NCI-H345 (cell line): ENCODE data around the gene GLI3.

Experiments
- DNase-seq: peaks from one replicate; lab custom pipeline; 2025; lab: John Stamatoyannopoulos, UW

The GLI3 gene

GRCh38 chr7:42175834-42176723 is 60.9 kb downstream of the GLI3 start:
- DNase-seq: no peak

DNA sequence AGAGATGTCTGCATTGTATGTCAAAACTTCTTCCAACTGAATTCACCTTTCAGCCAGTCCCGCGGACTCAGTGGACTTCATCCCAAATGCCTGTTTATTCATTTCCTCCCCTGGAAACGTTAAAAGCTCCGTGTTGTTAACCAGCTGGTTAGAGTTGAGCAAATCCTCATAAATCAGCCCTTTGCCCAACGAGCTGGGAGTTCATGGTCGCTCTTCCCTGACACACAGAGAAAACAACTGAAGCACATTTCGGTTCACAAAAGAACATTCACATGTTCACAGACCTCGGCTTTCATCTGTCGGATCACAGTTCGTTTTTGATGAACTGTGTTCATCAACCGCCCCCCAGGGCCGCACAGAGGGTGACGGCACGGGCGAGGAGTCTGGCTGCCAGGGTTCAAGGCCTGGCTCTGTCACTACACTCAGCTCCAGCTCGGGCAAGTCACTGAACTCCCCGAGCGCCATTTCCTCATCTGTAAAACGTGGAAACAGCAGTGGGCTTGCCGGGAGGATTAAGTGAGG is 62.6 kb downstream of the GLI3 start:
- no peak for DNase-seq

DNA sequence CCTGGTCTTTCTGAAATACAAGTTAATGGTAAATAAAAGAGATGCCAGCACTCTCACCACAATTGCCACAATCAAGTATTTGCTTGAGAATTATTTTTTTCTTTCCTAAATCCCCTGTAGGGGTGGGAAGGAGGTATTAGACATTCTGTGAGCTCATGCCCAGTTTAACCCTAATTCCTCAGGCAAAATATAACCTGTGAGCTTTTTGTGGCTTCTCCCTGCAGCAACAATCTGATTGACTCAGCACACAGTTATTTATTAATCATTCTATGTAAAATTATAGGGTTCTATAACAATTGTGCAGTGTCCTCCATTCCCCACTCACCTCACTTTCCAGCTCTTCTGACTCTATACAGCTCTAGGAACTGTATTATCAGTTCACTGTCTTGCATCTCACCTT is 66.3 kb downstream of the GLI3 start:
- no peak for DNase-seq

DNA sequence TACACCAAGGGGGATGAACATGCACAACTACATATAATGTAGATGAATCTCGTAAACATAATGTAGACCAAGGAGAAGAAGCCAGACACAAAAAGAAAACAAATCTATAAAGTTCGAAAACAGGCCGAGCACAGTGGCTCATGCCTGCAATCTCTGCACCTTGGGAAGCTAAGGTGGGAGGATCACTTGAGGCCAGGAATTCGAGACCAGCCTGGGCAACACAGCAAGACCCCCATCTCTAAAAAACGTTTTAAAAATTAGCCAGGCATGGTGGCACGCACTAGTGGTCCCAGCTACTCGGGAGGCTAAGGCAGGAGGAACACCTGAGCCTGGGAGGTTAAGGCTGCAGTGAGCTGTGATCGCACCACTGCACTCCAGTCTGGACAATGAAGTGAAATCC is 68.5 kb downstream of the GLI3 start:
- DNase-seq: no peak

DNA sequence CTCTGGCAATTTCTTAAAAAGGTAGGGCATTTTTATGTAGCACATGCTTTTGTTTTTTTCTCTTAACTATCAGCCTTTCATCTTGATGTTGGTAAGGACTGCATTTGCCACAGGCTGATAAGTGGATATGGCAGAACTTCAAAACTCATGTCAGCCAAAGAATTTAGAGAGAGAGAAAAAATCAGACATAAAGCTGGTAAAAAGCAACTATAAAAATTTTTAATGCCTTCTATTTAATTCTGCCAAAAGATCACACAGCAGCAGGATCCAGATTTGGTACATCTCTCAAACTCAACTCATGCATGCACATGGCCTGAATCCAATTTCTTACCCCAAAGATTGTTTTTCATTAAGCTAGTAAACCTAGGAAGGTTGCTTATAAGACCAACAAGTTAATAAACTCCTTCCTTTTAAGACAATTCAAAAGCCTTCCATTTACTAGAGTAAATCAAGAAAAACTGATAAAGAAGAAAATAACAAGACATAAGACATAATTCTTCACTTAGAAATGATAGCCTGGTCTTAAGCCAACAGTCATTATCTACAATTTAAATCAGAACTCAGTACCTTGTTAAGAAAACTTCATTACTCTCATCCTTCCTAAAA is 69.3 kb downstream of the GLI3 start:
- no peak for DNase-seq

- no peak for DNase-seq
Measured at GRCh38 chr7:42167206-42167605, 69.8 kb downstream of the GLI3 start.

GRCh38 chr7:42164881-42165428 is 72.1 kb downstream of the GLI3 start:
- DNase-seq: no peak

- DNase-seq: no peak
Measured at GRCh38 chr7:42162560-42163325, 74.3 kb downstream of the GLI3 start.

- no peak for DNase-seq
Measured at GRCh38 chr7:42161719-42162118, 75.3 kb downstream of the GLI3 start.

GRCh38 chr7:42161110-42161509 is 75.9 kb downstream of the GLI3 start:
- DNase-seq: no peak

- no peak for DNase-seq
Measured at GRCh38 chr7:42159130-42159529, 77.9 kb downstream of the GLI3 start.

DNA sequence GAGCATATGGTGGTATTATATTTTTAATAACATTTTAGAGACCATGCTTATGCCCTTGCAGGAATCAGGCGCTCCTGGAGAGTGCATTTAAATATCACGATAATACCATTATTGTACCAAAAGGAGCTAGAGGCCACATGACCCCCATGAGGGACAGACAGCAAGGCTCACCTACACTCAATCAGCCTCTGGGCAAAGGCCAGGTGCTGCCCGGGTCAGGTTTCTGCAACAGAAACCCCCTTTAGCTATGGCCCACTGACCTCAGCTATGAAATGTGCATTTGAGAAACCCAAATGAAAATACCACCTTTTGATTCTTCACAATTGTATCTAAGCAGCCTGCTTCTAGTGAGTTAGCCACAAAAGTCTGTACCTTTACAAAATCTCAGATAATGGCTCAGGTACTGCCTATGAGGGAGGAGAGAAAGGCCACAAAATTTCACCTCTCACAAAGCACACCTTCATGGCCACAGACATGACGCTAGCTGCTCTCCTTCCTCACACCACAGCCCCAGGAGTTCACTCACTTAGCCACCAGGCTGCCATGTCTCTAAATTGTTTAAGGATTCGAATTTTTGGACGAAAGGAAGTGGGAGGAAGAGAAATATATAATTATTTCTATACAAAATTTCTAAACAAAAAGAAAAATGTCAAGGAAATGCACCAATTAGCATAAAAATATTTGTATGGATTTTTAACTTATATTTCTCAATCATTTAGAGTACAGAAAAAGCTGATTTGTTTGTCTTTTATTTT is 79.9 kb downstream of the GLI3 start:
- no peak for DNase-seq

- DNase-seq: no peak
Measured at GRCh38 chr7:42156291-42156865, 80.6 kb downstream of the GLI3 start.

DNA sequence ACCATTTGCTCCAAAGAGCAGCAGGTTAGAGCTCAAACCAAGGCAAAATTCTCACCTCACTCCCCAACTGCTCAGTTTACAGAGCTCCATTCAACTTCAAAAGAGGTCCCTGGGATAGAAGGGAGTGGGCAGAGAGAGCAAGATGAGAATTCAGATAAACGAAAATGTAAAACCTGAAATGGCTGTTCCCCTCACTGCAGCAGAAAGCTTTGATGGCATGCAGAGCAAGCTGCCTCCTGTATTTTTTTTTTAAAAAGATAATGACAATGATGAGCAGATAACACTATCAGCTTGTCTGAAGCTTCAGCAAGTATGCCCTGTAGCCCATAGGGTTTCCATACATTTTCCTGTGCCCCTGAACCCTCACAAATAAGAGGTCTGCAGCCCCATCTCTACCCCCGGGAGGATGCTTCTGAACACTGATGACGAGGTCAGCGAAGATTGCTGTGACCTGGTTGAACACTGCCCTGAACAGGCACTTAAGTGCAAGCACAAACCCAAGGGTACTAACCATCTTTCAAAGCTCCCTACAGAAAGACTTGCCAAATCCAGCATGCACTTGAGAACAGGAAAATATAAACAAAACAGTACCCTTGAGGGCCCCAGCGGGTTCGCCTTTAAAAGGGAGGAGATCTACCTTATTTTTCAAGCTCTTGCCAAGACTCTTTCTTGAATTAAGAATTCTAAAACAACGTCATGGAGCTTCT is 81.3 kb downstream of the GLI3 start:
- no peak for DNase-seq

GRCh38 chr7:42154173-42154572 is 82.8 kb downstream of the GLI3 start:
- no peak for DNase-seq

DNA sequence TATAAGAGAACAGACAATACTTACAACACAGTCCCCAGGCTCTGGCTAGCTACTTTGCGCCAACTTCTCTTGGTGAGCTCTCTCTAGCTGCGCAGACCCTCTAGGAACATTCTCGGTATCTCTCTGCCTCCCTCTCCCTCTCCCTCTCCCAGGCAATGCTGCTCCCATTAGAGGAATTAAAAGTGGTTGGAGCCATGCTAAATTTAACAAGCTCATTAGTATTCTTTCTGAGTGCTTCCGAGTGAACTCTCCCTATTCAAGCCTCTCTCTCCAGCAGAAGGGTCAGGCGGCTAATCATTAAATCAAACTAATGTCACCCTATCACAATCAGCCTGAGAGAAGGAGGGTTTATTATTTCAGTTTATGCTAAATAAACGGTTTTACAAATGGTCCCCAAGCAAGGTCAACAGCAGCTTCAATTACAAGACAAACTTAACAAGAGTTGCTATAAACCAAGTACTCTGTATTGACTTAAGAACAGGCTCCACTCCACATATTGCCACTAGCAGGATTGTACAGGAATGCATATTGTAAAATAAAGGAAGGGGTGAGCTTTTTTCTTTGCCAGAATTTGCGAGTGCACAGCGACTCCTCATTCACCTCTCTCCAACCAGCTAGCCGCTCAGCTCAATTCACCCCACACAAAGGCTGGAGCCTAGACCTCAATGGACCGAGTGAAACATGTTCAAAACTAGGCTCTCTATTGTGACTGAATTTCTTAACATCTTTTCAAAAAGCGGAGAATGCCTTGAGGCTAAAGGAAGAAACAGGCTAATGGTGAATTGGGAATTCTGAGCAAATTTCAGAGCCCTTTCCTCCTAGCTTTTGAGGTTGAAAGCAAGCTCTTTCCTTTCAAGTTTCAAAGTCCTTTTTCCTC is 84.4 kb downstream of the GLI3 start:
- no peak for DNase-seq

DNA sequence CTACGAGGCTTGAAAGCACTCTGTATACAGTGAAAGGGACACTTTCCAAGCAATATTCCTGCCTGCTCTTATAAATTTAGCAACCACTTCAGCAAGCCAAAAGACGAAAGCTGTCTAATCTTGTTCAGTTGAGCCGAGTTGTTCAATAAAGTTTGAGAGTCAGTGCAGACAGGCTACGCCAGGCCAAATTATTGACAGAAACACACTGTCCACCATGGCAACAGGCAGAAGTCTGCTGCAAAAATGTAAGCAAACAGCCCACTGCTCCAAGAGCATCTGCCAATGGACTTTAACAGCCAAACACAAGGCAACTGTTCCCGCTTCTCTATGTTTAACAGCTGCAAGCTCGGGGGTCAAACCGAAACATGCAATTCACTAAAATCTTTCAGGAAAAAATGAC is 85.7 kb downstream of the GLI3 start:
- no peak for DNase-seq

DNA sequence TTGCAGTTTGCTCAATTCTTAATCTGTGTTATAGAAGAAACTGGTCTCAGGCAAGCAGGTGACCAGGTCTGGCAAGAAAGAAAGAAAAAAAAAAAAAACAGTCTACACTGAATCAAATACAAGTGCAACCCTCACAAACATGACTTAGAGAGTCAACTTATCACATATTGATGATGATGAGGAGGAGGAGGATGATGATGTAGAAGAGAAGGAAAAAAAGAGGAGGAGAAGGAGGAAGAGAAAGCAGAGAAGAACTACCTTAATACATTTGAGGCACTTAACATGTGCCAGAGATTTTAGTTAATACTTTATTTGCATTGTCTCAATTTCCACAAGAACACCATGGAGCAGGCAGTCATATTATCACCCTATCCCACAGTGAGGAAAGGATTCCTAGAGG is 91.5 kb downstream of the GLI3 start:
- no peak for DNase-seq

DNA sequence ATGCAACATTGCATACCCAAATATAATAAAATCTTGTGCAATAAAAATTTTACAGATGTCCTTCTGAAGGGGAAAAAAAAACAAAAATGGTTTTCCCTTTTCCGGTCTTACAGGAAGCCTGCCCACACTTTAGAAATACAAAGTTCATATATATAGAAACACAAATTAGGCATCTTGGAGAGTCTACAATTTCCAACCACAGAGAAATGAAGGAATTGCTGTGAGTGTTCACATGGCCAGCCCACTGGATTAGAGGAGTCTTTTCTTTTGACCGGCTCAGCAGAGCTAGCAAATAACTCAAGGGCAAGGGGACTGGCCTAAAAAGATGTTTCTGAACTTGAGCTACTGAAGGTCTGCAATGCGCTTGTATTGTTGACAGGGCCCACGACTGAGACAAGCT is 92.4 kb downstream of the GLI3 start:
- DNase-seq: no peak
